GM12878 (cell line): Measurements from ENCODE around the gene RREB1. TPM values are rescaled to one million over a fixed set of nuclear protein-coding genes. Genes with fewer than 3 reads are reported as not detected.
A peak's percentile ranks its signal among the peaks of the same experiment; 100 is the strongest.

Experiments used
- ATAC-seq: fragments of 200-7000 bp; cut with Tn5 transposase; 3 replicates; pipeline ENCODE4 v1.9.1; 2020; ENCODE audit warnings: mild to moderate bottlenecking, moderate library complexity
- BruUV-seq: library from RNA; stranded (reverse); fragments of 400-500 nt; replicated peaks from 2 replicates; lab custom pipeline; 2021; lab: Mats Ljungman, UMichigan
- CTCF ChIA-PET: fragments of 300-600 bp; sonication (Branson Sonifier 250); formaldehyde crosslinking; extraction: SDS; loops from one replicate; lab custom pipeline; 2021; ENCODE audit warnings: inconsistent platforms; lab: Yijun Ruan, JAX
- POLR2A ChIA-PET: fragments of 350-600 bp; formaldehyde crosslinking; extraction: SDS; loops from one replicate; lab custom pipeline; 2021; ENCODE audit warnings: inconsistent platforms; lab: Charles Lee
- RAD21 ChIA-PET: fragments of 300-600 bp; sonication (Branson Sonifier 250); formaldehyde crosslinking; loops from one replicate; lab custom pipeline; 2023; ENCODE audit warnings: antibody characterized with exemption; ENCODE audit not compliant: unreplicated experiment; lab: Charles Lee
- SMC1A ChIA-PET: fragments of 300-600 bp; sonication (Branson Sonifier 250); formaldehyde crosslinking; loops from one replicate; lab custom pipeline; 2023; ENCODE audit not compliant: unreplicated experiment, uncharacterized antibody; lab: Charles Lee
- DNase-seq: peaks from one replicate; pipeline ENCODE4 v3.0.0-alpha.2; 2011; ENCODE audit warnings: low read depth, low spot score
- FAIRE-seq: peaks from 3 replicates; lab custom pipeline; 2011; peaks lifted over from hg19 to GRCh38; lab: Jason Lieb, UNC
- H2AFZ ChIP-seq: 2 replicates; pipeline ENCODE4 v1.6.0; 2011; ENCODE audit warnings: low read depth, low read length, control low read depth; ENCODE audit not compliant: control insufficient read depth
- H3K27ac ChIP-seq: 2 replicates; pipeline ENCODE4 v1.5.1; 2011; ENCODE audit warnings: control low read depth; ENCODE audit not compliant: control insufficient read depth, insufficient read depth
- H3K27me3 ChIP-seq, 2 experiments: replicated peaks in 1 of 2; 2 replicates each; pipeline versions ENCODE4 v1.6.0 to v1.6.1; 2011; ENCODE audit warnings: low read length in 1 of 2; ENCODE audit not compliant: control insufficient read depth in 2 of 2, insufficient read depth in 2 of 2
- H3K36me3 ChIP-seq, 2 experiments: 2 replicates each; pipeline ENCODE4 v1.5.1; 2011; ENCODE audit warnings: low read length in 1 of 2; ENCODE audit not compliant: control insufficient read depth in 2 of 2, insufficient read depth in 2 of 2
- H3K4me1 ChIP-seq: 2 replicates; pipeline ENCODE4 v1.6.1; 2011; ENCODE audit warnings: mild to moderate bottlenecking, low read length, moderate library complexity, mixed read lengths; ENCODE audit not compliant: control insufficient read depth, insufficient read depth
- H3K4me2 ChIP-seq: 2 replicates; pipeline ENCODE4 v1.6.0; 2011; ENCODE audit warnings: control low read depth; ENCODE audit not compliant: control insufficient read depth, insufficient read depth
- H3K4me3 ChIP-seq: fragments of 200-600 bp; sonication (generic); 2 replicates; pipeline ENCODE4 v1.5.1; 2016
- H3K79me2 ChIP-seq: 2 replicates; pipeline ENCODE4 v1.6.0; 2011; ENCODE audit warnings: low read length; ENCODE audit not compliant: control insufficient read depth, insufficient read depth
- H3K9ac ChIP-seq: 2 replicates; pipeline ENCODE4 v1.8.0; 2011; ENCODE audit warnings: low read length, control low read depth, mixed read lengths; ENCODE audit not compliant: control insufficient read depth, insufficient read depth
- H3K9me3 ChIP-seq: replicated peaks from 3 replicates; pipeline ENCODE4 v1.5.1; 2011; ENCODE audit warnings: mild to moderate bottlenecking, low read length; ENCODE audit not compliant: control insufficient read depth, insufficient read depth
- H4K20me1 ChIP-seq: 2 replicates; pipeline ENCODE4 v1.6.0; 2011; ENCODE audit not compliant: control insufficient read depth, insufficient read depth
- EED ChIP-seq: sonication (generic); IDR thresholded peaks from 2 replicates; pipeline ENCODE4 v1.6.1; 2016; ENCODE audit warnings: antibody characterized with exemption, low read depth
- EP300 ChIP-seq, 2 experiments: fragments of 150-350 bp in 1 of 2; IDR thresholded peaks; 2 replicates each; pipeline ENCODE4 v1.6.1; 2011 to 2012; ENCODE audit warnings: low read depth in 2 of 2, low read length in 2 of 2, borderline replicate concordance in 1 of 2, improper control_type of control experiment in 1 of 2, inconsistent platforms in 1 of 2; ENCODE audit not compliant: control insufficient read depth in 1 of 2
- PAX5 ChIP-seq: IDR thresholded peaks from 2 replicates; pipeline ENCODE4 v1.6.1; 2011; ENCODE audit warnings: low read depth, low read length, borderline replicate concordance
- RCOR1 ChIP-seq: conservative IDR thresholded peaks from 2 replicates; pipeline ENCODE4 v1.6.1; 2012; ENCODE audit warnings: low read depth, low read length, improper control_type of control experiment
- SPI1 ChIP-seq: IDR thresholded peaks from 2 replicates; pipeline ENCODE4 v1.6.1; 2011; ENCODE audit warnings: low read depth, mild to moderate bottlenecking, low read length, moderate library complexity, borderline replicate concordance; ENCODE audit not compliant: insufficient read depth
- WGBS: methylation state at CpG from one replicate; pipeline ENCODE4 v1.1.6; 2016; ENCODE audit warnings: low lambda C conversion rate; ENCODE audit not compliant: insufficient replicate concordance, insufficient coverage; ENCODE audit errors: missing lambda C conversion rate; 5-methylcytosine and 5-hydroxymethylcytosine counted together
- in situ Hi-C: fragments of 300-500 bp; cut with MboI; formaldehyde crosslinking; loops from 9 replicates; pipeline ENCODE4 v1.14.3; 2018; ENCODE audit warnings: mixed read lengths
- intact Hi-C: fragments of 100-400 bp; cut with micrococcal nuclease; formaldehyde crosslinking; loops from one replicate; pipeline ENCODE4 v1.14.2; 2022; ENCODE audit not compliant: unreplicated experiment
- polyA plus RNA-seq, 11 experiments: library from polyadenylated mRNA; depleted of rRNA in 4 of 11; unstranded in 6 of 11; stranded (reverse) in 5 of 11; fragments of >200 nt; fragmentation: Nextera tagmentation in 4 of 11; fragmentation: Illumina TruSeq in 1 of 11; extraction: Ambion mirVana in 4 of 11; extraction: Trizol in 1 of 11; gene quantifications; 1 replicate in 1 of 11; 2 replicates in 10 of 11; pipeline versions ENCODE4 v1.2.1 to v1.2.3, GENCODE V29; 2011 to 2016; ENCODE audit warnings: inconsistent platforms in 2 of 11, missing spikeins in 2 of 11, low read depth in 1 of 11
- total RNA-seq, 4 experiments: library from RNA; depleted of rRNA in 3 of 4; stranded (reverse); fragments of >200 nt in 3 of 4; fragmentation: Illumina TruSeq in 1 of 4; extraction: Trizol in 1 of 4; gene quantifications; 2 replicates each; pipeline versions ENCODE4 v1.2.1 to v1.2.3, GENCODE V29; 2013 to 2021
- TF ChIP-seq, protein P1 (sequence below): fragments of 450-650 bp; conservative IDR thresholded peaks from 2 replicates; pipeline ENCODE4 v1.6.1; 2017; ENCODE audit warnings: mild to moderate bottlenecking, moderate library complexity

Gene RREB1
- total and polyA plus RNA-seq, 10 of the 15 experiments (the other 5 are each of a cell fraction or from before 2014, with no cell fraction given) = 1.9 to 30.3 (median 8.6) TPM

DNA sequence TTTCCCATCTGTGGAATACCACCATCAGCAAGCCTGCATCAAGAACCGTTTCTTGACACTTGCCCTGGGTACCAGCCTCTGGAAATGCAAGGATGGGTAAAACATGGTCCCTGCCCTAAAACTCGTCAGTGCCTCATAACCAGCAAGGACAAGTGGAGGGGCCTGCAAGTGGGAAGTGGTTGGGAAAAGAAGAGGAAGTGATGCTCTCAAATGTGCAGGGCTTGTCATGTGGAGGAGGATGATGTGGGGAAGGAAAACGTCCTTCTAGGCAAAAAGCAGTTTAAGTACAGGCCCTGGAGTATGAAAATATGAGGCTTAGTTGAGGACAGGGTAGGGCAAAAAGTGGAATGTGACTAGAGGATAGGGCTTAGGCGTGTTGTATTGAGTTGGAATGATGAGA is 19.0 kb downstream of the RREB1 start:
- Histone ChIP-seq H3K27ac (no peak overlapping the region), H3K36me3 (peaks cover 12 to 26% of the 10 kb centered on the region in 2 experiments), H3K9me3 (no peaks in the 10 kb centered on the region), H3K9ac (no peak overlapping the region), H3K79me2 (peaks cover 94% of the 10 kb centered on the region), H3K27me3 (no peaks in the 10 kb centered on the region), H4K20me1 (peaks cover 31% of the 10 kb centered on the region), H3K4me2 (no peak overlapping the region), H3K4me1 (peaks cover 38% of the 10 kb centered on the region), H2AFZ (no peak overlapping the region), H3K4me3 (no peak overlapping the region)
- TF ChIP-seq SPI1 = peak; percentile 58; the same call in 1 of the 2 replicates
- TF ChIP-seq EP300 (IDR thresholded peaks at IDR 0.05; ENCODE audit: borderline replicate concordance in 1 of 2, control insufficient read depth in 1 of 2, low read depth in 2 of 2, low read length in 2 of 2) = no peak
- no peak for TF ChIP-seq RCOR1
- 0 out of 2 replicates have a peak, but pooled peaks have one; percentile 16 for TF ChIP-seq EED
- ATAC-seq (no peak), DNase-seq (no peak), FAIRE-seq (no peak)
- 38% methylated on average over 4 of the region's 4 CpGs for WGBS
- BruUV-seq = no TSS peak
- ChIA-PET RAD21 (interaction anchor here (0.5 to 1.0 kb wide), 2 partner anchors 20 to 29 kb away, joined by 3 read pairs; no protein-coding TSS in a partner anchor), SMC1A (interaction anchor here (1.8 to 2.3 kb wide), 3 partner anchors 9 to 10 kb away, joined by 6 to 13 read pairs (median 11); no protein-coding TSS in a partner anchor), POLR2A (interaction anchor here (3.6 kb wide), 1 partner anchor 9 kb away, joined by 17 read pairs; no protein-coding TSS in a partner anchor), CTCF (interaction anchor here (0.7 kb wide), 1 partner anchor 10 kb away, joined by 3 read pairs; no protein-coding TSS in a partner anchor)
- intact Hi-C loops = no loop called here
- in situ Hi-C loops = no loop called here

DNA sequence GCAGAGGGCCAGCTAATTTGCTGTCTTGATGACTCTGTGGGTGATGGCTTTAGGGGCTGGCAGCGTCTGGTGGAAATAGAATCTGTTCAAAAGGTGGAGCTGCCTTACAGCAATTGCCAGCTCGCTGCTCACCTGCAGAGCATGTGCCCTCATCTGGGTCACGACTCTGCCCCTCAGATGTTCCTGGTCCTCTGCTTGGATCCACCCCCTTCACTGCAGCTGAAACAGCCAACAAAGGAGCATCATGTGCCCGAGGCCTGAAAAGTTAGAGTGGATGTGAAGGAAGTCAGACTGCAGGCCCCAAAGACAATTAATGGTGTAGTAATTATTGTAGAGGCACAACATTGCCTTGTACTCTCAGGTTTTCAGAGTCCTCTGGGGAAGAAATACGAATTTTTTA is 19.9 kb downstream of the RREB1 start:
- H3K4me2 ChIP-seq = no peak overlapping the region
- H3K27ac ChIP-seq = no peak overlapping the region
- peaks cover 11 to 19% of the 10 kb centered on the region in 2 experiments for H3K36me3 ChIP-seq
- H3K9ac ChIP-seq = no peak overlapping the region
- FAIRE-seq = no peak
- intact Hi-C loops (no loop called here), in situ Hi-C loops (no loop called here)
- no peak for ATAC-seq
- no peaks in the 10 kb centered on the region for H3K9me3 ChIP-seq
- ChIA-PET SMC1A (interaction anchor here (0.6 to 2.7 kb wide), 8 partner anchors 8 to 192 kb away, joined by 3 to 11 read pairs (median 5); no protein-coding TSS in a partner anchor), RAD21 (interaction anchor here (1.0 kb wide), 1 partner anchor 28 kb away, joined by 3 read pairs; no protein-coding TSS in a partner anchor), CTCF (interaction anchor here (0.9 to 2.0 kb wide), 5 partner anchors 11 to 150 kb away, joined by 3 to 8 read pairs (median 3); no protein-coding TSS in a partner anchor), POLR2A (interaction anchor here (1.0 to 3.6 kb wide), 3 partner anchors 10 to 26 kb away, joined by 3 to 17 read pairs (median 3); no protein-coding TSS in a partner anchor)
- peaks cover 26% of the 10 kb centered on the region for H4K20me1 ChIP-seq
- TF ChIP-seq, protein P1, sequence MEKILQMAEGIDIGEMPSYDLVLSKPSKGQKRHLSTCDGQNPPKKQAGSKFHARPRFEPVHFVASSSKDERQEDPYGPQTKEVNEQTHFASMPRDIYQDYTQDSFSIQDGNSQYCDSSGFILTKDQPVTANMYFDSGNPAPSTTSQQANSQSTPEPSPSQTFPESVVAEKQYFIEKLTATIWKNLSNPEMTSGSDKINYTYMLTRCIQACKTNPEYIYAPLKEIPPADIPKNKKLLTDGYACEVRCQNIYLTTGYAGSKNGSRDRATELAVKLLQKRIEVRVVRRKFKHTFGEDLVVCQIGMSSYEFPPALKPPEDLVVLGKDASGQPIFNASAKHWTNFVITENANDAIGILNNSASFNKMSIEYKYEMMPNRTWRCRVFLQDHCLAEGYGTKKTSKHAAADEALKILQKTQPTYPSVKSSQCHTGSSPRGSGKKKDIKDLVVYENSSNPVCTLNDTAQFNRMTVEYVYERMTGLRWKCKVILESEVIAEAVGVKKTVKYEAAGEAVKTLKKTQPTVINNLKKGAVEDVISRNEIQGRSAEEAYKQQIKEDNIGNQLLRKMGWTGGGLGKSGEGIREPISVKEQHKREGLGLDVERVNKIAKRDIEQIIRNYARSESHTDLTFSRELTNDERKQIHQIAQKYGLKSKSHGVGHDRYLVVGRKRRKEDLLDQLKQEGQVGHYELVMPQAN = no peak
- TF ChIP-seq PAX5 = no peak
- TF ChIP-seq SPI1 = no peak
- H2AFZ ChIP-seq = no peak overlapping the region
- peaks cover 92% of the 10 kb centered on the region for H3K79me2 ChIP-seq
- no peak for DNase-seq
- no peaks in the 10 kb centered on the region for H3K27me3 ChIP-seq
- no TSS peak for BruUV-seq
- H3K4me3 ChIP-seq = no peak overlapping the region
- WGBS = 72% methylated on average over 5 of the region's 5 CpGs
- peaks cover 38% of the 10 kb centered on the region for H3K4me1 ChIP-seq
